H1 (cell line): ENCODE measurements around the gene CNGA1. TPM values are rescaled to one million over a fixed set of nuclear protein-coding genes. Genes with fewer than 3 reads are reported as not detected.

Experiments used
- CTCF ChIA-PET: fragments of 300-600 bp; sonication (Branson Sonifier 250); formaldehyde crosslinking; loops from one replicate; lab custom pipeline; 2021; ENCODE audit not compliant: partially characterized antibody; lab: Charles Lee
- POLR2A ChIA-PET: fragments of 300-600 bp; sonication (Branson Sonifier 250); formaldehyde crosslinking; loops from one replicate; lab custom pipeline; 2021; ENCODE audit warnings: inconsistent platforms; ENCODE audit not compliant: partially characterized antibody; lab: Charles Lee
- DNase-seq, 2 experiments: peaks; one replicate each; pipeline versions ENCODE4 v3.0.0 to v3.0.0-alpha.2; 2010 to 2022; ENCODE audit warnings: low spot score in 2 of 2, low read depth in 1 of 2, mixed read lengths in 1 of 2
- FAIRE-seq: peaks from 2 replicates; lab custom pipeline; 2011; peaks lifted over from hg19 to GRCh38; lab: Jason Lieb, UNC
- H2AFZ ChIP-seq: 2 replicates; pipeline ENCODE4 v1.8.1; 2012; ENCODE audit warnings: low read length, inconsistent platforms
- H2AK5ac ChIP-seq: 2 replicates; pipeline ENCODE4 v1.6.1; 2013; ENCODE audit warnings: low read depth, low read length
- H2BK120ac ChIP-seq: replicated peaks from 2 replicates; pipeline ENCODE3; 2013; ENCODE audit warnings: low read depth, low read length, inconsistent platforms
- H2BK12ac ChIP-seq: 2 replicates; pipeline ENCODE4 v1.6.1; 2013; ENCODE audit warnings: low read depth, low read length
- H2BK15ac ChIP-seq: 2 replicates; pipeline ENCODE4 v1.6.1; 2013; ENCODE audit warnings: low read length
- H2BK20ac ChIP-seq: 2 replicates; pipeline ENCODE4 v1.6.1; 2013; ENCODE audit warnings: low read length
- H2BK5ac ChIP-seq: 2 replicates; pipeline ENCODE4 v1.6.1; 2013; ENCODE audit warnings: low read depth, low read length
- H3K14ac ChIP-seq: 2 replicates; pipeline ENCODE4 v1.6.1; 2013; ENCODE audit warnings: inconsistent platforms; ENCODE audit not compliant: insufficient read length
- H3K18ac ChIP-seq: 2 replicates; pipeline ENCODE4 v1.6.1; 2013; ENCODE audit warnings: low read length; ENCODE audit errors: extremely low read depth
- H3K23ac ChIP-seq: 2 replicates; pipeline ENCODE4 v1.6.1; 2013; ENCODE audit warnings: inconsistent platforms; ENCODE audit not compliant: insufficient read length
- H3K23me2 ChIP-seq: 2 replicates; pipeline ENCODE4 v1.6.1; 2013; ENCODE audit warnings: low read depth, low read length
- H3K27ac ChIP-seq: 2 replicates; pipeline ENCODE4 v1.6.1; 2011; ENCODE audit warnings: low read depth, low read length, inconsistent platforms
- H3K27me3 ChIP-seq, 4 experiments: replicated peaks in 1 of 4; 1 replicate in 1 of 4; 2 replicates in 3 of 4; pipeline versions ENCODE4 v1.6.1 to v1.8.1; 2011 to 2013; ENCODE audit warnings: low read length in 3 of 4, mild to moderate bottlenecking in 3 of 4, inconsistent platforms in 2 of 4, mixed read lengths in 2 of 4, moderate library complexity in 1 of 4; ENCODE audit not compliant: control insufficient read depth in 3 of 4, insufficient read depth in 3 of 4; ENCODE audit errors: extremely low read depth in 1 of 4
- H3K36me3 ChIP-seq, 4 experiments: 2 replicates each; pipeline versions ENCODE4 v1.6.1 to v1.8.1; 2011 to 2013; ENCODE audit warnings: mild to moderate bottlenecking in 4 of 4, low read length in 3 of 4, moderate library complexity in 2 of 4, control low read depth in 1 of 4, inconsistent platforms in 1 of 4; ENCODE audit not compliant: insufficient read depth in 4 of 4, control insufficient read depth in 2 of 4
- H3K4ac ChIP-seq: replicated peaks from 2 replicates; pipeline ENCODE3; 2013; ENCODE audit warnings: low read length, low read depth, mixed read lengths, inconsistent platforms; ENCODE audit not compliant: insufficient read length
- H3K4me1 ChIP-seq, 4 experiments: replicated peaks in 1 of 4; 1 replicate in 1 of 4; 2 replicates in 3 of 4; pipeline versions ENCODE4 v1.6.1 to v1.8.1; 2011 to 2013; ENCODE audit warnings: low read length in 3 of 4, inconsistent platforms in 2 of 4, mixed read lengths in 1 of 4; ENCODE audit not compliant: insufficient read depth in 4 of 4, control insufficient read depth in 3 of 4
- H3K4me2 ChIP-seq, 2 experiments: 2 replicates each; pipeline versions ENCODE4 v1.6.1 to v1.8.1; 2011 to 2013; ENCODE audit warnings: low read depth in 2 of 2, low read length in 2 of 2, control low read depth in 1 of 2, inconsistent platforms in 1 of 2, mild to moderate bottlenecking in 1 of 2; ENCODE audit not compliant: insufficient read depth in 1 of 2
- H3K4me3 ChIP-seq, 4 experiments: fragments of 200-600, 300-600 bp in 1 of 4; sonication (generic), shearing (Covaris generic), sonication (Bioruptor Twin) in 1 of 4; 2 replicates each; pipeline versions ENCODE4 v1.5.1 to v1.8.1; 2011 to 2016; ENCODE audit warnings: low read length in 4 of 4, low read depth in 3 of 4, control low read depth in 2 of 4, inconsistent platforms in 2 of 4, mild to moderate bottlenecking in 2 of 4, mixed read lengths in 1 of 4, moderate library complexity in 1 of 4; ENCODE audit not compliant: insufficient read depth in 2 of 4; ENCODE audit errors: extremely low read depth in 1 of 4
- H3K56ac ChIP-seq: replicated peaks from 2 replicates; pipeline ENCODE3; 2013; ENCODE audit warnings: low read depth, mild to moderate bottlenecking, mixed read lengths, low read length, inconsistent platforms; ENCODE audit not compliant: insufficient read length
- H3K79me1 ChIP-seq: 2 replicates; pipeline ENCODE4 v1.6.1; 2013; ENCODE audit warnings: low read depth, low read length, control low read depth
- H3K79me2 ChIP-seq, 2 experiments: 2 replicates each; pipeline versions ENCODE4 v1.6.1 to v1.8.1; 2012 to 2013; ENCODE audit warnings: low read length in 2 of 2, mild to moderate bottlenecking in 2 of 2, inconsistent platforms in 1 of 2; ENCODE audit not compliant: insufficient read depth in 2 of 2, control insufficient read depth in 1 of 2
- H3K9ac ChIP-seq, 4 experiments: replicated peaks in 1 of 4; 1 replicate in 1 of 4; 2 replicates in 3 of 4; pipeline versions ENCODE4 v1.6.1 to v1.8.1; 2011 to 2013; ENCODE audit warnings: low read depth in 3 of 4, low read length in 3 of 4, control low read depth in 2 of 4, mild to moderate bottlenecking in 2 of 4, moderate library complexity in 2 of 4, inconsistent platforms in 1 of 4; ENCODE audit errors: extremely low read depth in 1 of 4
- H3K9me3 ChIP-seq, 2 experiments: 2 replicates each; pipeline versions ENCODE4 v1.6.1 to v1.8.1; 2012 to 2013; ENCODE audit warnings: mild to moderate bottlenecking in 2 of 2, moderate library complexity in 2 of 2, control low read depth in 1 of 2, inconsistent platforms in 1 of 2, low read depth in 1 of 2, low read length in 1 of 2, mixed read lengths in 1 of 2; ENCODE audit not compliant: insufficient read depth in 2 of 2
- H4K20me1 ChIP-seq, 2 experiments: replicated peaks in 1 of 2; 2 replicates each; pipeline versions ENCODE3 to v1.8.1; 2011 to 2013; ENCODE audit warnings: inconsistent platforms in 2 of 2, low read length in 2 of 2, mild to moderate bottlenecking in 1 of 2; ENCODE audit not compliant: insufficient read depth in 2 of 2, control insufficient read depth in 1 of 2
- H4K5ac ChIP-seq: 2 replicates; pipeline ENCODE4 v1.6.1; 2013; ENCODE audit warnings: low read length, low read depth, mixed read lengths, inconsistent platforms; ENCODE audit not compliant: insufficient read length
- H4K8ac ChIP-seq: 2 replicates; pipeline ENCODE4 v1.8.0; 2013; ENCODE audit warnings: mild to moderate bottlenecking, moderate library complexity, low read length, inconsistent platforms; ENCODE audit not compliant: insufficient read depth; ENCODE audit errors: extremely low read depth
- H4K91ac ChIP-seq: replicated peaks from 2 replicates; pipeline ENCODE3; 2013; ENCODE audit warnings: low read length, mixed read lengths, inconsistent platforms; ENCODE audit not compliant: insufficient read length
- EP300 ChIP-seq, 2 experiments: IDR thresholded peaks; 1 replicate in 1 of 2; 2 replicates in 1 of 2; pipeline ENCODE4 v1.6.1; 2011 to 2012; ENCODE audit warnings: low read depth in 2 of 2, low read length in 2 of 2, mild to moderate bottlenecking in 2 of 2, borderline replicate concordance in 1 of 2, inconsistent platforms in 1 of 2, moderate library complexity in 1 of 2
- FOSL1 ChIP-seq: IDR thresholded peaks from 2 replicates; pipeline ENCODE4 v1.6.1; 2011; ENCODE audit warnings: mild to moderate bottlenecking, low read depth, low read length, moderate library complexity; ENCODE audit not compliant: insufficient read depth
- GABPA ChIP-seq: IDR thresholded peaks from 2 replicates; pipeline ENCODE4 v1.6.1; 2011; ENCODE audit warnings: mild to moderate bottlenecking, low read length, moderate library complexity, borderline replicate concordance; ENCODE audit not compliant: insufficient read depth
- NANOG ChIP-seq: IDR thresholded peaks from 2 replicates; pipeline ENCODE4 v1.6.1; 2011; ENCODE audit warnings: low read length, low read depth, mild to moderate bottlenecking, inconsistent platforms; ENCODE audit not compliant: insufficient read depth, poor library complexity, severe bottlenecking
- SAP30 ChIP-seq: fragments of 300-600 bp; sonication (generic); IDR thresholded peaks from 2 replicates; pipeline ENCODE4 v1.7.1; 2012; ENCODE audit warnings: low read length, moderate library complexity, mild to moderate bottlenecking, inconsistent platforms; ENCODE audit not compliant: insufficient read depth, insufficient replicate concordance
- SIRT6 ChIP-seq: IDR thresholded peaks from one replicate; pipeline ENCODE4 v1.7.1; 2012; ENCODE audit warnings: low read length, inconsistent platforms
- SRF ChIP-seq: IDR thresholded peaks from 2 replicates; pipeline ENCODE4 v1.6.1; 2011; ENCODE audit warnings: mild to moderate bottlenecking, low read depth, low read length, moderate library complexity
- WGBS, 2 experiments: shearing (Covaris generic) in 1 of 2; methylation state at CpG; one replicate each; pipeline versions ENCODE4 v1.1.6 to v1.1.7; 2013 to 2015; ENCODE audit warnings: low lambda C conversion rate in 2 of 2, mixed read lengths in 2 of 2, inconsistent platforms in 1 of 2, low coverage in 1 of 2, missing lambda C conversion rate in 1 of 2; ENCODE audit not compliant: insufficient replicate concordance in 2 of 2, insufficient coverage in 1 of 2, insufficient read length in 1 of 2; ENCODE audit errors: extremely low coverage in 1 of 2, missing lambda C conversion rate in 1 of 2; 5-methylcytosine and 5-hydroxymethylcytosine counted together
- polyA plus RNA-seq, 7 experiments: library from polyadenylated mRNA; depleted of rRNA in 3 of 7; stranded (reverse) in 5 of 7; unstranded in 2 of 7; fragments of >200 nt in 5 of 7; fragments of 200-250 nt in 2 of 7; gene quantifications; 1 replicate in 5 of 7; 2 replicates in 1 of 7; 4 replicates in 1 of 7; pipeline versions ENCODE4 v1.2.1 to v1.2.3, GENCODE V29; 2011 to 2013; ENCODE audit warnings: missing spikeins in 2 of 7, mixed read lengths in 2 of 7
- total RNA-seq: library from RNA; stranded (reverse); fragmentation: NEBNext Ultra II Directional; extraction: Animal tissue kit (Norgen Biotek cat#: 25700); gene quantifications from 2 replicates; pipeline ENCODE4 v1.2.1, GENCODE V29; 2021

The CNGA1 gene
- total and polyA plus RNA-seq, 2 of the 8 experiments (the other 6 are each of a cell fraction or from before 2014, with no cell fraction given): 0.17 to 0.54 TPM

- CTCF ChIA-PET: interaction anchor here (1.3 to 1.5 kb wide), 2 partner anchors 10 to 11 kb away, joined by 3 to 4 read pairs; no protein-coding TSS in a partner anchor
- H3K27me3 ChIP-seq: no peaks in the 10 kb centered on the region
- no peaks in the 10 kb centered on the region for H3K23me2 ChIP-seq
- H3K79me1 ChIP-seq: no peaks in the 10 kb centered on the region; the same call in 1 of the 2 replicates
- H2BK20ac ChIP-seq: no peak overlapping the region
- H2BK12ac ChIP-seq: no peak overlapping the region
- H3K9me3 ChIP-seq: no peaks in the 10 kb centered on the region
- no peak for DNase-seq
- no peak overlapping the region for H4K5ac ChIP-seq
- H3K56ac ChIP-seq: no peak overlapping the region
- H3K4me3 ChIP-seq: no peak overlapping the region
- no peak overlapping the region for H3K23ac ChIP-seq
- H3K79me2 ChIP-seq: no peaks in the 10 kb centered on the region
- POLR2A ChIA-PET: interaction anchor here (1.0 kb wide), 1 partner anchor 11 kb away, joined by 4 read pairs; no protein-coding TSS in a partner anchor
- H4K91ac ChIP-seq: no peak overlapping the region
- no peak overlapping the region for H2BK5ac ChIP-seq
- no peak overlapping the region for H2AFZ ChIP-seq
- H3K9ac ChIP-seq: no peak overlapping the region
- H3K27ac ChIP-seq: no peak overlapping the region
- H2BK15ac ChIP-seq: no peak overlapping the region
- H4K20me1 ChIP-seq: no peaks in the 10 kb centered on the region
- H2AK5ac ChIP-seq: no peak overlapping the region
- no peak overlapping the region for H4K8ac ChIP-seq
- no peak overlapping the region for H3K18ac ChIP-seq
- H3K4ac ChIP-seq: no peak overlapping the region
- H2BK120ac ChIP-seq: no peak overlapping the region
- no peak for FAIRE-seq
- no peaks in the 10 kb centered on the region for H3K4me1 ChIP-seq
- H3K36me3 ChIP-seq: peaks cover 0 to 3% (median 0%) of the 10 kb centered on the region in 4 experiments; a peak in 1 of 8 replicates
- WGBS, 2 experiments: 80% methylated on average over 2 of the region's 2 CpGs; no CpG with 5 or more reads in 1 of the 2 experiments
- H3K4me2 ChIP-seq: no peak overlapping the region
- H3K14ac ChIP-seq: no peak overlapping the region
- TF ChIP-seq NANOG (no peak), SIRT6 (no peak), SRF (no peak), EP300 (IDR thresholded peaks at IDR 0.05; ENCODE audit: borderline replicate concordance in 1 of 2, low read depth in 2 of 2, low read length in 2 of 2) (no peak), FOSL1 (no peak), SAP30 (no peak), GABPA (no peak)
Observed at GRCh38 chr4:48037117-48037462, 20.6 kb upstream of the CNGA1 start.
